Naive thymus-derived CD4-positive, alpha-beta T cell (primary cell): ENCODE data around the gene IRF8. TPM values are rescaled to one million over a fixed set of nuclear protein-coding genes. Genes with fewer than 3 reads are reported as not detected.
"Not testable (repeated sequence)": the region's sequence is repeated elsewhere in the genome, so short reads cannot be mapped to it uniquely, and the experiment has no call there.

Source experiments
- ATAC-seq: fragments of 150-1000 bp; cut with Tn5 transposase; 2 replicates; pipeline ENCODE4 v1.10.0; 2021; ENCODE audit warnings: mild to moderate bottlenecking, moderate library complexity
- CTCF ChIA-PET: fragments of 350-600 bp; sonication (Branson Sonifier 250); formaldehyde crosslinking; loops from one replicate; lab custom pipeline; 2021; ENCODE audit warnings: antibody characterized with exemption; lab: Charles Lee
- POLR2A ChIA-PET: fragments of 350-600 bp; sonication (Branson Sonifier 250); formaldehyde crosslinking; loops from one replicate; lab custom pipeline; 2021; ENCODE audit warnings: antibody characterized with exemption, inconsistent platforms; lab: Charles Lee
- DNase-seq, 9 donors: peaks; one replicate each; pipeline versions ENCODE4 v3.0.0 to v3.0.0-alpha.2; 2020 to 2022; ENCODE audit warnings: mixed read lengths in 1 of 9
- H3K27ac ChIP-seq: one replicate; pipeline ENCODE4 v1.7.0; 2013; ENCODE audit warnings: mild to moderate bottlenecking, low read depth, low read length, moderate library complexity
- H3K27me3 ChIP-seq, 2 donors: one replicate each; pipeline ENCODE4 v1.7.0; 2013; ENCODE audit warnings: low read length in 2 of 2, mild to moderate bottlenecking in 2 of 2, moderate library complexity in 2 of 2; ENCODE audit not compliant: control insufficient read depth in 2 of 2, insufficient read depth in 2 of 2
- H3K36me3 ChIP-seq, 3 experiments: 1 replicate in 2 of 3; 2 replicates in 1 of 3; pipeline ENCODE4 v1.7.0; 2013; ENCODE audit warnings: low read length in 3 of 3, mild to moderate bottlenecking in 3 of 3, moderate library complexity in 1 of 3; ENCODE audit not compliant: insufficient read depth in 3 of 3, control insufficient read depth in 2 of 3
- H3K4me1 ChIP-seq, 2 donors: one replicate each; pipeline ENCODE4 v1.7.0; 2013; ENCODE audit warnings: low read length in 2 of 2, mild to moderate bottlenecking in 2 of 2, moderate library complexity in 1 of 2; ENCODE audit not compliant: control insufficient read depth in 2 of 2, insufficient read depth in 2 of 2
- H3K4me3 ChIP-seq: 2 replicates; pipeline ENCODE4 v1.7.0; 2013; ENCODE audit warnings: mild to moderate bottlenecking, low read length
- H3K9me3 ChIP-seq, 3 experiments: 1 replicate in 2 of 3; 2 replicates in 1 of 3; pipeline ENCODE4 v1.7.0; 2013; ENCODE audit warnings: low read length in 3 of 3; ENCODE audit not compliant: control insufficient read depth in 2 of 3
- H3K27ac Mint-ChIP-seq, 9 donors: one replicate each; pipeline ENCODE4 v1.8.0; 2020 to 2022; ENCODE audit warnings: mixed read lengths in 9 of 9, mild to moderate bottlenecking in 8 of 9, moderate library complexity in 5 of 9, inconsistent platforms in 2 of 9
- H3K27me3 Mint-ChIP-seq, 5 donors: one replicate each; pipeline ENCODE4 v1.8.0; 2021 to 2022; ENCODE audit warnings: mixed read lengths in 5 of 5, mild to moderate bottlenecking in 1 of 5
- H3K36me3 Mint-ChIP-seq, 5 donors: one replicate each; pipeline ENCODE4 v1.8.0; 2020 to 2022; ENCODE audit warnings: mixed read lengths in 5 of 5, mild to moderate bottlenecking in 3 of 5, inconsistent platforms in 1 of 5
- H3K4me1 Mint-ChIP-seq, 7 donors: one replicate each; pipeline ENCODE4 v1.8.0; 2020 to 2022; ENCODE audit warnings: mixed read lengths in 7 of 7, mild to moderate bottlenecking in 3 of 7, inconsistent platforms in 1 of 7
- H3K4me3 Mint-ChIP-seq, 10 donors: one replicate each; pipeline ENCODE4 v1.8.0; 2020 to 2022; ENCODE audit warnings: mild to moderate bottlenecking in 10 of 10, mixed read lengths in 10 of 10, moderate library complexity in 6 of 10, inconsistent platforms in 2 of 10
- H3K9me3 Mint-ChIP-seq, 11 donors: one replicate each; pipeline ENCODE4 v1.8.0; 2020 to 2022; ENCODE audit warnings: mixed read lengths in 11 of 11, mild to moderate bottlenecking in 4 of 11, inconsistent platforms in 1 of 11, moderate library complexity in 1 of 11
- intact Hi-C, 2 donors: fragments of 100-400 bp; cut with micrococcal nuclease; formaldehyde crosslinking; loops; one replicate each; pipeline ENCODE4 v1.15.1; 2023
- polyA plus RNA-seq, 2 donors: library from polyadenylated mRNA; unstranded; fragments of 300-500 nt; fragmentation: Illumina TruSeq; gene quantifications; one replicate each; pipeline ENCODE4 v1.2.3, GENCODE V29; 2021
- total RNA-seq, 6 experiments: library from RNA in 5 of 6; stranded (reverse) in 5 of 6; gene quantifications; 1 replicate in 5 of 6; 2 replicates in 1 of 6; pipeline ENCODE4 v1.2.3 and lab custom pipeline; 2021 to 2026

IRF8 gene
- total and polyA plus RNA-seq, 7 experiments from 2014 or later: 3.5 to 105 (median 6.4) TPM

GRCh38 chr16:85874031-85874430, 24.9 kb upstream of the IRF8 start:
- H3K27me3 Mint-ChIP-seq: peaks cover 0 to 36% (median 18%) of the 10 kb centered on the region in 5 donors
- H3K27ac ChIP-seq, H3K36me3 Mint-ChIP-seq, H3K4me3 ChIP-seq, POLR2A ChIA-PET, H3K4me3 Mint-ChIP-seq, H3K27me3 ChIP-seq, H3K36me3 ChIP-seq, DNase-seq, H3K9me3 Mint-ChIP-seq, H3K27ac Mint-ChIP-seq, CTCF ChIA-PET, ATAC-seq, H3K4me1 ChIP-seq, intact Hi-C loops, H3K9me3 ChIP-seq: not testable (repeated sequence)
- peaks cover 0 to 11% (median 7%) of the 10 kb centered on the region in 7 donors for H3K4me1 Mint-ChIP-seq

GRCh38 chr16:85878407-85878806, 20.6 kb upstream of the IRF8 start:
- Mint-ChIP-seq H3K4me1 (peaks cover 0 to 11% (median 3%) of the 10 kb centered on the region in 7 donors), H3K9me3 (peaks cover 0 to 5% (median 0%) of the 10 kb centered on the region in 11 donors), H3K27ac (no peak overlapping the region), H3K36me3 (peaks cover 0 to 1% (median 0%) of the 10 kb centered on the region in 5 donors), H3K4me3 (no peak overlapping the region), H3K27me3 (peaks cover 0 to 50% (median 10%) of the 10 kb centered on the region in 5 donors)
- CTCF ChIA-PET: no interaction called here
- Histone ChIP-seq H3K4me1 (no peaks in the 10 kb centered on the region), H3K36me3 (no peaks in the 10 kb centered on the region), H3K9me3 (no peaks in the 10 kb centered on the region), H3K27me3 (no peaks in the 10 kb centered on the region), H3K4me3 (no peak overlapping the region), H3K27ac (no peak overlapping the region)
- POLR2A ChIA-PET: no interaction called here
- DNase-seq (no peak), ATAC-seq (no peak)
- intact Hi-C loops: no loop called here

GRCh38 chr16:85878875-85879274, 20.1 kb upstream of the IRF8 start:
- H3K27ac Mint-ChIP-seq: no peak overlapping the region
- Histone ChIP-seq H3K27me3 (no peaks in the 10 kb centered on the region), H3K36me3 (no peaks in the 10 kb centered on the region), H3K27ac (no peak overlapping the region), H3K4me1 (no peaks in the 10 kb centered on the region), H3K9me3 (no peaks in the 10 kb centered on the region), H3K4me3 (no peak overlapping the region)
- peaks cover 0 to 55% (median 10%) of the 10 kb centered on the region in 5 donors for H3K27me3 Mint-ChIP-seq
- intact Hi-C loops: no loop called here
- H3K9me3 Mint-ChIP-seq: peaks cover 0 to 5% (median 0%) of the 10 kb centered on the region in 11 donors
- H3K4me1 Mint-ChIP-seq: peaks cover 0 to 11% (median 3%) of the 10 kb centered on the region in 7 donors
- ChIA-PET POLR2A (no interaction called here), CTCF (no interaction called here)
- peaks cover 0 to 1% (median 0%) of the 10 kb centered on the region in 5 donors for H3K36me3 Mint-ChIP-seq
- ATAC-seq: no peak
- no peak overlapping the region for H3K4me3 Mint-ChIP-seq
- DNase-seq: no peak

- no peaks in the 10 kb centered on the region for H3K27me3 ChIP-seq
- DNase-seq (no peak), ATAC-seq (no peak)
- H3K36me3 ChIP-seq: no peaks in the 10 kb centered on the region
- no peaks in the 10 kb centered on the region for H3K9me3 ChIP-seq
- H3K27ac Mint-ChIP-seq: no peak overlapping the region
- no peak overlapping the region for H3K27ac ChIP-seq
- H3K27me3 Mint-ChIP-seq: peaks cover 0 to 57% (median 10%) of the 10 kb centered on the region in 5 donors
- no peak overlapping the region for H3K4me3 Mint-ChIP-seq
- H3K36me3 Mint-ChIP-seq: peaks cover 0 to 1% (median 0%) of the 10 kb centered on the region in 5 donors
- peaks cover 0 to 11% (median 3%) of the 10 kb centered on the region in 7 donors for H3K4me1 Mint-ChIP-seq
- H3K9me3 Mint-ChIP-seq: peaks cover 0 to 5% (median 0%) of the 10 kb centered on the region in 11 donors
- POLR2A ChIA-PET: no interaction called here
- intact Hi-C loops: no loop called here
- no peak overlapping the region for H3K4me3 ChIP-seq
- CTCF ChIA-PET: no interaction called here
- H3K4me1 ChIP-seq: no peaks in the 10 kb centered on the region
Measured at GRCh38 chr16:85879549-85879948, 19.4 kb upstream of the IRF8 start.

GRCh38 chr16:85879975-85880831, 18.8 kb upstream of the IRF8 start:
- H3K4me1 Mint-ChIP-seq: peaks cover 0 to 11% (median 3%) of the 10 kb centered on the region in 7 donors
- Histone ChIP-seq H3K27ac (no peak overlapping the region), H3K9me3 (no peaks in the 10 kb centered on the region), H3K4me1 (no peaks in the 10 kb centered on the region), H3K27me3 (no peaks in the 10 kb centered on the region), H3K4me3 (no peak overlapping the region), H3K36me3 (no peaks in the 10 kb centered on the region)
- ATAC-seq (peak; percentile 40), DNase-seq (no peak)
- H3K36me3 Mint-ChIP-seq: peaks cover 0 to 1% (median 0%) of the 10 kb centered on the region in 5 donors
- no peak overlapping the region for H3K27ac Mint-ChIP-seq
- POLR2A ChIA-PET: no interaction called here
- CTCF ChIA-PET: no interaction called here
- H3K9me3 Mint-ChIP-seq: peaks cover 0 to 5% (median 0%) of the 10 kb centered on the region in 11 donors
- H3K4me3 Mint-ChIP-seq: no peak overlapping the region
- intact Hi-C loops: no loop called here
- H3K27me3 Mint-ChIP-seq: peaks cover 0 to 60% (median 12%) of the 10 kb centered on the region in 5 donors

GRCh38 chr16:85880861-85881260, 18.1 kb upstream of the IRF8 start:
- Mint-ChIP-seq H3K4me3 (no peak overlapping the region), H3K36me3 (no peaks in the 10 kb centered on the region), H3K9me3 (peaks cover 0 to 5% (median 0%) of the 10 kb centered on the region in 11 donors), H3K27ac (no peak overlapping the region), H3K27me3 (peaks cover 0 to 58% (median 7%) of the 10 kb centered on the region in 5 donors), H3K4me1 (peaks cover 0 to 11% (median 0%) of the 10 kb centered on the region in 7 donors)
- H3K4me3 ChIP-seq: no peak overlapping the region
- no peaks in the 10 kb centered on the region for H3K4me1 ChIP-seq
- H3K36me3 ChIP-seq: no peaks in the 10 kb centered on the region
- ChIA-PET POLR2A (no interaction called here), CTCF (no interaction called here)
- H3K27ac ChIP-seq: no peak overlapping the region
- H3K27me3 ChIP-seq: no peaks in the 10 kb centered on the region
- DNase-seq (no peak), ATAC-seq (no peak)
- no peaks in the 10 kb centered on the region for H3K9me3 ChIP-seq
- intact Hi-C loops: no loop called here
